Left ventricle myocardium inferior (tissue), 1 donor: Measurements from ENCODE around the gene ARRDC1. TPM values are rescaled to one million over a fixed set of nuclear protein-coding genes. Genes with fewer than 3 reads are reported as not detected.
A peak's percentile ranks its signal among the peaks of the same experiment; 100 is the strongest.

Source experiments
- DNase-seq: peaks from one replicate; pipeline ENCODE4 v3.0.0-alpha.2; 2020
- H3K27ac ChIP-seq: fragments of 200-600 bp; replicated peaks from 2 replicates; pipeline ENCODE4 v1.8.0; 2021
- H3K27me3 ChIP-seq: fragments of 200-600 bp; 2 replicates; pipeline ENCODE4 v1.8.0; 2021; ENCODE audit warnings: low read depth
- H3K36me3 ChIP-seq: fragments of 200-600 bp; 2 replicates; pipeline ENCODE4 v1.8.0; 2021
- H3K4me1 ChIP-seq: fragments of 200-600 bp; 2 replicates; pipeline ENCODE4 v1.8.0; 2021
- H3K4me3 ChIP-seq: fragments of 200-600 bp; 2 replicates; pipeline ENCODE4 v1.8.0; 2021; ENCODE audit warnings: mild to moderate bottlenecking, moderate library complexity
- H3K9me3 ChIP-seq: fragments of 200-600 bp; replicated peaks from 2 replicates; pipeline ENCODE4 v1.8.0; 2021
- CTCF ChIP-seq: fragments of 200-600 bp; IDR thresholded peaks from 2 replicates; pipeline ENCODE4 v1.8.0; 2021; ENCODE audit warnings: antibody characterized with exemption, mild to moderate bottlenecking, borderline replicate concordance
- intact Hi-C: fragments of 100-400 bp; cut with micrococcal nuclease; formaldehyde crosslinking; loops from one replicate; pipeline ENCODE4 v1.11.0; 2022
- total RNA-seq: library from RNA; stranded (reverse); fragmentation: NEBNext Ultra II Directional; extraction: Animal tissue kit (Norgen Biotek cat#: 25700); gene quantifications from one replicate; pipeline ENCODE4 v1.2.1, GENCODE V29; 2021
- donor health status: DM: no; HTN: yes; CAD: no; lungs with severe emphysema.

ARRDC1 gene
- total RNA-seq, 1 donor from 2014 or later: 16.2 TPM

DNA sequence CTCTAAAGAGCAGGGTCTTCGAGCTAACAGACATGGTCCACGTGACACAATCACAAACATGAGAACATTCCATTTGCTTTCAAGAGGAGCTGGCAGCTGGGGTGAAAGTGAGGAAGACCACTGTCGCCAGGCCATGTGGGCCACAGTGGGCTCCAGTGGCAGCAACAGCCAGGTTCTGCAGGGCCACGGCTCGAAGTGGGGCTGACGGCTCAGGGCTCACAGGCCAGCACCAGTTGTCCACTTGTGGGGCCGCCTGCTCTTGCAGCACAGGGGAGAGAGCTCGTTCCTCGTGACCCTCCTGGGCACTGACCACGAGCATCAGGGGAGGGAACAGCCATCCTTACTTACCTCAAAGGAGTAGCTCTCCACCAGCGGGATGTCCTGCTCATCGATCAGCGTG lies 17.2 kb upstream of the ARRDC1 start:
- Histone ChIP-seq H3K4me3 (no peak overlapping the region), H3K27ac (no peak overlapping the region), H3K36me3 (peaks cover 39% of the 10 kb centered on the region), H3K27me3 (no peaks in the 10 kb centered on the region), H3K4me1 (peaks cover 19% of the 10 kb centered on the region), H3K9me3 (no peaks in the 10 kb centered on the region)
- no peak for DNase-seq
- intact Hi-C loops: no loop called here
- no peak for TF ChIP-seq CTCF

GRCh38 chr9:137588891-137589290 lies 16.6 kb upstream of the ARRDC1 start:
- Histone ChIP-seq H3K27ac (no peak overlapping the region), H3K4me3 (peak overlapping the region; percentile 90), H3K9me3 (no peaks in the 10 kb centered on the region), H3K4me1 (peaks cover 19% of the 10 kb centered on the region), H3K36me3 (peaks cover 39% of the 10 kb centered on the region), H3K27me3 (no peaks in the 10 kb centered on the region)
- no peak for DNase-seq
- intact Hi-C loops: no loop called here
- TF ChIP-seq CTCF: no peak

DNA sequence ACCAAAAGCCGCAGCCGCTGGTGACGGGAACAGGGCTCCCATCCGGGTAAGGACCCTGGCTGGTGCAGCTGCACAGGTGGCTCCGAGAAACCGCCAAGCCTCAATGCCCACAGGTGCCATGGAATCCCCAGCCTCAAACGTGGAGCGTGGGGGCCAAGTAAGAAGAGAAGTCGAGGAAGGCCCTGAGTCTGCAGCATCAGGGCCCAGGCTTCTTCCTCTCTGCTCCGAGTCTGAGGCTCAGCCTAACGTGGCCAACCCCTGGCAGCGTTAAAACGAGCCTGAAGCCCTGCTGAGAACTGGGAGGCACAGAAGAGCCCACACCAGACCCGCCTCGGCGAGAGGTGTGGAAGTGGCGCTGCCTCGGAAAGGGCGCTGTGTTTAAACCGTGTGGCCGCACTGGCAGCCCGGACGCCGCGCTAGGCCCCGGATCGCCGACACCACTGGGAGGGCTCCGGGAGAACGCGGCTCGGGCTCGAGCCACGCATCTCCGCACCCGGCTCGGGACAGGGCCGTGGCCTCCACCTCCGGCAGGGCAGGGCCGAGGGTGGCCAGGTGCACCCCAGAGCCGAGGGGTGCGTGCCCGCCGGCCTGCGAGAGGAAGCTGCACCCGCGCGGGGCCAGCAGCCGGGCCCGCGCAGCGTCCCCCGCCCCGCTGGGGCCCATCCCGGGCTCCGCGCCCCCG lies 15.9 kb upstream of the ARRDC1 start:
- intact Hi-C loops: no loop called here
- H3K27ac ChIP-seq: no peak overlapping the region

DNA sequence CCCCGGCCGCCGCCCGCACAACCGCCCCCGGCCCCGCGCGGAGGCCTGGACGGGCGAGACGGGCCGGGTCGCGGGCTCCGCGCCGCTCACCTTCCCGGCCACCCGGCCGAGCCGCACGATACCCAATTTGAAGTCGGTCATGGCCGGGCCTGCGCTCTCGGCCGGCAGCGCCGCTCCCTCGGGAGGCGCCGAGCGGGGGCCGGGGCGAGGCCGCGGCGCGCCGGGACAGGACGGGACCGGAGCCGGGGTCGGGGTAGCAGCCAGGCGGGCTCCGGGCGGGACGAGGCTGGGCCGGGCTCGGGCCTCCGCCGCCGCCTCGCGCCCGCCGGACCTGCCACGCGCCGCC lies 15.4 kb upstream of the ARRDC1 start:
- peaks cover 30% of the 10 kb centered on the region for H3K36me3 ChIP-seq
- intact Hi-C loops: no loop called here
- no peak for DNase-seq
- TF ChIP-seq CTCF: no peak
- no peak overlapping the region for H3K27ac ChIP-seq
- peak overlapping the region; percentile 90 for H3K4me3 ChIP-seq
- H3K27me3 ChIP-seq: no peaks in the 10 kb centered on the region
- H3K9me3 ChIP-seq: no peaks in the 10 kb centered on the region
- H3K4me1 ChIP-seq: peaks cover 19% of the 10 kb centered on the region

More for the DNA sequence above, 15.9 kb upstream of the ARRDC1 start:
- no peak for TF ChIP-seq CTCF
- Histone ChIP-seq H3K4me1 (peaks cover 19% of the 10 kb centered on the region), H3K27me3 (no peaks in the 10 kb centered on the region), H3K36me3 (peaks cover 36% of the 10 kb centered on the region), H3K4me3 (peak overlapping the region; percentile 90), H3K9me3 (no peaks in the 10 kb centered on the region)
- no peak for DNase-seq

- peak; percentile 90 for DNase-seq
- peaks cover 19% of the 10 kb centered on the region for H3K4me1 ChIP-seq
- peak within 1 kb of the TSS; percentile 90 for H3K4me3 ChIP-seq
- H3K9me3 ChIP-seq: no peaks in the 10 kb centered on the region
- intact Hi-C loops: no loop called here
- no peaks in the 10 kb centered on the region for H3K27me3 ChIP-seq
- peak; percentile 13 for TF ChIP-seq CTCF
- H3K27ac ChIP-seq: peak within 1 kb of the TSS; percentile 53
- H3K36me3 ChIP-seq: peaks cover 24% of the 10 kb centered on the region
Measured at GRCh38 chr9:137590469-137591383, 14.8 kb upstream of the ARRDC1 start, which contains the start of gene ZMYND19. TSS of gene ZMYND19 (minus strand) at chr9:137590512. CDS start at chr9:137590263, 249 bp downstream.
